LNCaP clone FGC (cell line): ENCODE data around the gene GRIA2.

Experiments used
- DNase-seq: peaks from one replicate; pipeline ENCODE4 v3.0.0-alpha.2; 2011; ENCODE audit warnings: low read depth
- H3K4me3 ChIP-seq: 2 replicates; pipeline ENCODE4 v1.5.1; 2011; ENCODE audit warnings: mild to moderate bottlenecking, low read depth, low read length, control low read depth
- TF ChIP-seq, protein P1 (sequence below): IDR thresholded peaks from 2 replicates; pipeline ENCODE4 v1.5.1; 2012; ENCODE audit warnings: mild to moderate bottlenecking; ENCODE audit not compliant: control insufficient read depth, insufficient read depth; ENCODE audit errors: extremely low read depth

The GRIA2 gene

GRCh38 chr4:157389741-157390140, 169.2 kb downstream of the GRIA2 start:
- TF ChIP-seq, protein P1, sequence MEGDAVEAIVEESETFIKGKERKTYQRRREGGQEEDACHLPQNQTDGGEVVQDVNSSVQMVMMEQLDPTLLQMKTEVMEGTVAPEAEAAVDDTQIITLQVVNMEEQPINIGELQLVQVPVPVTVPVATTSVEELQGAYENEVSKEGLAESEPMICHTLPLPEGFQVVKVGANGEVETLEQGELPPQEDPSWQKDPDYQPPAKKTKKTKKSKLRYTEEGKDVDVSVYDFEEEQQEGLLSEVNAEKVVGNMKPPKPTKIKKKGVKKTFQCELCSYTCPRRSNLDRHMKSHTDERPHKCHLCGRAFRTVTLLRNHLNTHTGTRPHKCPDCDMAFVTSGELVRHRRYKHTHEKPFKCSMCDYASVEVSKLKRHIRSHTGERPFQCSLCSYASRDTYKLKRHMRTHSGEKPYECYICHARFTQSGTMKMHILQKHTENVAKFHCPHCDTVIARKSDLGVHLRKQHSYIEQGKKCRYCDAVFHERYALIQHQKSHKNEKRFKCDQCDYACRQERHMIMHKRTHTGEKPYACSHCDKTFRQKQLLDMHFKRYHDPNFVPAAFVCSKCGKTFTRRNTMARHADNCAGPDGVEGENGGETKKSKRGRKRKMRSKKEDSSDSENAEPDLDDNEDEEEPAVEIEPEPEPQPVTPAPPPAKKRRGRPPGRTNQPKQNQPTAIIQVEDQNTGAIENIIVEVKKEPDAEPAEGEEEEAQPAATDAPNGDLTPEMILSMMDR: no peak
- H3K4me3 ChIP-seq: no peak overlapping the region
- no peak for DNase-seq

DNA sequence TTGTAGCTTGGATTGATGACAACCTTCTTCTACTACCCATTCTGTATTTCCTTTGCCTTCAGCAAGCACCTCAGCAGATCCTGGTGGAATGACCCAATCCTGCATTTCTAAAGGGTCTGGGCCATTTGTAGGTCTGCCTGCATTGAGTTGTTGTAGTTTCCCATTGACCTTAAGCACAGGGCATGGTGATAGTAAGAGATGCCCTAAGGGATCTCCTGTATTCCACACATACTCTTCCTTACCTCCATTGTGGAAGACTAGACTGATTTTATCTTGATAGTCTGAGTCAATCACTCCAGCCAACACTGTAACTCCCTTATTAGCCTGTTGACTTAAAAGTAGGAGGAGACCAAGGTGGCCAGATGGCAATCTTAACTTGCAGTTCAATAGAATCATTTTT, 184.5 kb downstream of the GRIA2 start:
- no peak overlapping the region for H3K4me3 ChIP-seq

More for the DNA sequence above, 184.5 kb downstream of the GRIA2 start:
- no peak for DNase-seq
- TF ChIP-seq, protein P1: no peak
